ENCODE results near the gene TNNI3.

DNA sequence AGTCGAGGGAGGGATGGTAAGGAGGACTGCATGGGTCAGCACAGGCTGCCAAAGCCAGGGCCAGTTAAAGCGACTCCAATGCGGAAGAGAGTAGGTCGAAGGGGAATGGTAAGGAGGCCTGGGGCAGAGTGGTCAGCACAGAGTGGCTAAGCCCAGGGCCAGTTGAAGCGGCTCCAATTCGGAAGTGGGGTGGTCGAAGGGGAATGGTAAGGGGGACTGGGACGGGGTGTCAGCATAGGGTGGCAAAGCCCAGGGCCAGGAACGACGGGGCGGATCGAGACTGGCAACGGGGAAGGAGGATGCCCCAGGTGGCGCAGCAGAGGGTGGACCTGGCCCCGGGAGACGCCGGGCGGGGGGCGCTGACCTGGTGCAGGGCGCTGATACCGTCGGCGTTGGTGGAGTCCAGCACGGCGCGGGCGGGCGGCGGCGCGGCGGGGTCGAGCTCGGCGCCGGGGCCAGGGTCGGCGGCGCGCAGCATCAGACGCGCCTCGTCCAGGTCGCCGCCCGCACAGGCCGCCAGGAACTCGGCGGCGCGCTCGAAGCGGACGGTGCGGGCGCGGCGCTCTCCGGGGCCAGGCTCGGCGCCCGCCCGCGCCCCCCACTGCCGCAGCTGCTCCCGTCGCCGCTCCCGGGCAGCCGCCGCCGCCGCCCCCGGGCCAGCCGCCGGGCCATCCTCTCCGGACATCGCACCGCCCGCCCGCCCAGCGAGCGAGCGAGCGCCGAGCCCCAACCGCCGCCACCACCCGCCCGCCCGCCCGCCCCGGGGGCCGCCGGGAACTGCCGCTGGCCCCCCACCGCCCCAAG, 40.5 kb downstream of the TNNI3 start, which contains the start of gene PPP1R12C:
- TF ChIP-seq MXI1 (IDR thresholded peaks at IDR 0.05; ENCODE audit: low read depth, low read length) (no peak), ZBTB33 (IDR thresholded peaks at IDR 0.05; ENCODE audit: borderline replicate concordance, low read depth) (no peak), ELF1 (IDR thresholded peaks at IDR 0.05) (no peak), GABPA (IDR thresholded peaks at IDR 0.05; ENCODE audit: low read depth) (no peak), JUND (IDR thresholded peaks at IDR 0.05) (no peak), RFX5 (IDR thresholded peaks at IDR 0.05; ENCODE audit: low read length) (no peak)
- TF ChIP-seq, protein P1, sequence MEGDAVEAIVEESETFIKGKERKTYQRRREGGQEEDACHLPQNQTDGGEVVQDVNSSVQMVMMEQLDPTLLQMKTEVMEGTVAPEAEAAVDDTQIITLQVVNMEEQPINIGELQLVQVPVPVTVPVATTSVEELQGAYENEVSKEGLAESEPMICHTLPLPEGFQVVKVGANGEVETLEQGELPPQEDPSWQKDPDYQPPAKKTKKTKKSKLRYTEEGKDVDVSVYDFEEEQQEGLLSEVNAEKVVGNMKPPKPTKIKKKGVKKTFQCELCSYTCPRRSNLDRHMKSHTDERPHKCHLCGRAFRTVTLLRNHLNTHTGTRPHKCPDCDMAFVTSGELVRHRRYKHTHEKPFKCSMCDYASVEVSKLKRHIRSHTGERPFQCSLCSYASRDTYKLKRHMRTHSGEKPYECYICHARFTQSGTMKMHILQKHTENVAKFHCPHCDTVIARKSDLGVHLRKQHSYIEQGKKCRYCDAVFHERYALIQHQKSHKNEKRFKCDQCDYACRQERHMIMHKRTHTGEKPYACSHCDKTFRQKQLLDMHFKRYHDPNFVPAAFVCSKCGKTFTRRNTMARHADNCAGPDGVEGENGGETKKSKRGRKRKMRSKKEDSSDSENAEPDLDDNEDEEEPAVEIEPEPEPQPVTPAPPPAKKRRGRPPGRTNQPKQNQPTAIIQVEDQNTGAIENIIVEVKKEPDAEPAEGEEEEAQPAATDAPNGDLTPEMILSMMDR (IDR thresholded peaks at IDR 0.05) = no peak
- TF ChIP-seq, protein P2, sequence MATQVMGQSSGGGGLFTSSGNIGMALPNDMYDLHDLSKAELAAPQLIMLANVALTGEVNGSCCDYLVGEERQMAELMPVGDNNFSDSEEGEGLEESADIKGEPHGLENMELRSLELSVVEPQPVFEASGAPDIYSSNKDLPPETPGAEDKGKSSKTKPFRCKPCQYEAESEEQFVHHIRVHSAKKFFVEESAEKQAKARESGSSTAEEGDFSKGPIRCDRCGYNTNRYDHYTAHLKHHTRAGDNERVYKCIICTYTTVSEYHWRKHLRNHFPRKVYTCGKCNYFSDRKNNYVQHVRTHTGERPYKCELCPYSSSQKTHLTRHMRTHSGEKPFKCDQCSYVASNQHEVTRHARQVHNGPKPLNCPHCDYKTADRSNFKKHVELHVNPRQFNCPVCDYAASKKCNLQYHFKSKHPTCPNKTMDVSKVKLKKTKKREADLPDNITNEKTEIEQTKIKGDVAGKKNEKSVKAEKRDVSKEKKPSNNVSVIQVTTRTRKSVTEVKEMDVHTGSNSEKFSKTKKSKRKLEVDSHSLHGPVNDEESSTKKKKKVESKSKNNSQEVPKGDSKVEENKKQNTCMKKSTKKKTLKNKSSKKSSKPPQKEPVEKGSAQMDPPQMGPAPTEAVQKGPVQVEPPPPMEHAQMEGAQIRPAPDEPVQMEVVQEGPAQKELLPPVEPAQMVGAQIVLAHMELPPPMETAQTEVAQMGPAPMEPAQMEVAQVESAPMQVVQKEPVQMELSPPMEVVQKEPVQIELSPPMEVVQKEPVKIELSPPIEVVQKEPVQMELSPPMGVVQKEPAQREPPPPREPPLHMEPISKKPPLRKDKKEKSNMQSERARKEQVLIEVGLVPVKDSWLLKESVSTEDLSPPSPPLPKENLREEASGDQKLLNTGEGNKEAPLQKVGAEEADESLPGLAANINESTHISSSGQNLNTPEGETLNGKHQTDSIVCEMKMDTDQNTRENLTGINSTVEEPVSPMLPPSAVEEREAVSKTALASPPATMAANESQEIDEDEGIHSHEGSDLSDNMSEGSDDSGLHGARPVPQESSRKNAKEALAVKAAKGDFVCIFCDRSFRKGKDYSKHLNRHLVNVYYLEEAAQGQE (IDR thresholded peaks at IDR 0.05; ENCODE audit: low read depth, low read length) = no peak

Measured in SK-N-SH (cell line).